Loucy (cell line): ENCODE results near the gene SLC25A26.

Experiments used
- H2AFZ ChIP-seq: fragments of 200-600 bp; sonication (generic); 2 replicates; pipeline ENCODE4 v1.6.0; 2016; ENCODE audit warnings: antibody characterized with exemption, mild to moderate bottlenecking, low read length, moderate library complexity
- H3F3A ChIP-seq: fragments of 200-600 bp; 2 replicates; pipeline ENCODE4 v1.6.0; 2016; ENCODE audit warnings: antibody characterized with exemption, low read depth, mild to moderate bottlenecking
- H3K27me3 ChIP-seq: fragments of 200-600 bp; sonication (generic); 2 replicates; pipeline ENCODE4 v1.6.1; 2014; ENCODE audit warnings: low read length, mild to moderate bottlenecking; ENCODE audit not compliant: insufficient read depth, poor library complexity, severe bottlenecking
- H3K36me3 ChIP-seq: fragments of 200-600 bp; sonication (generic); 2 replicates; pipeline ENCODE4 v1.6.1; 2016; ENCODE audit warnings: low read length; ENCODE audit not compliant: insufficient read depth
- H3K4me1 ChIP-seq: fragments of 200-600 bp; sonication (generic); 2 replicates; pipeline ENCODE4 v1.5.1; 2014; ENCODE audit warnings: low read length, mild to moderate bottlenecking; ENCODE audit not compliant: insufficient read depth, poor library complexity, severe bottlenecking
- H3K4me2 ChIP-seq: fragments of 200-600 bp; sonication (generic); 2 replicates; pipeline ENCODE4 v1.6.0; 2014; ENCODE audit warnings: antibody characterized with exemption, low read length, low read depth, mild to moderate bottlenecking; ENCODE audit not compliant: poor library complexity, severe bottlenecking
- H3K4me3 ChIP-seq: fragments of 200-600 bp; sonication (generic); 2 replicates; pipeline ENCODE4 v1.5.1; 2014; ENCODE audit warnings: low read length, mild to moderate bottlenecking, mixed read lengths; ENCODE audit not compliant: poor library complexity, severe bottlenecking
- H3K79me2 ChIP-seq: fragments of 200-600 bp; sonication (generic); 2 replicates; pipeline ENCODE4 v1.6.1; 2014; ENCODE audit warnings: low read length; ENCODE audit not compliant: insufficient read depth
- H3K9ac ChIP-seq: fragments of 200-600 bp; sonication (generic); 2 replicates; pipeline ENCODE4 v1.6.0; 2014; ENCODE audit warnings: mild to moderate bottlenecking, low read depth, low read length, moderate library complexity; ENCODE audit not compliant: poor library complexity, severe bottlenecking
- H3K9me2 ChIP-seq: fragments of 200-600 bp; sonication (generic); replicated peaks from 2 replicates; pipeline ENCODE4 v1.6.1; 2016; ENCODE audit warnings: low read depth, low read length, mixed read lengths
- H3K9me3 ChIP-seq: fragments of 200-600 bp; sonication (generic); 2 replicates; pipeline ENCODE4 v1.6.1; 2014; ENCODE audit warnings: mild to moderate bottlenecking, antibody characterized with exemption, low read length, low read depth; ENCODE audit not compliant: insufficient read depth
- H4K20me1 ChIP-seq: fragments of 200-600 bp; sonication (generic); 2 replicates; pipeline ENCODE4 v1.6.0; 2014; ENCODE audit warnings: antibody characterized with exemption, low read length, mild to moderate bottlenecking; ENCODE audit not compliant: insufficient read depth, poor library complexity, severe bottlenecking
- EZH2phosphoT487 ChIP-seq: fragments of 200-600 bp; IDR thresholded peaks from 2 replicates; pipeline ENCODE4 v1.6.1; 2018; ENCODE audit warnings: antibody characterized with exemption, mild to moderate bottlenecking, moderate library complexity, borderline replicate concordance
- TF ChIP-seq, protein P1 (sequence below): fragments of 200-600 bp; sonication (generic); conservative IDR thresholded peaks from 2 replicates; pipeline ENCODE4 v1.5.1; 2014; ENCODE audit warnings: mild to moderate bottlenecking, antibody characterized with exemption, low read length

Gene SLC25A26

DNA sequence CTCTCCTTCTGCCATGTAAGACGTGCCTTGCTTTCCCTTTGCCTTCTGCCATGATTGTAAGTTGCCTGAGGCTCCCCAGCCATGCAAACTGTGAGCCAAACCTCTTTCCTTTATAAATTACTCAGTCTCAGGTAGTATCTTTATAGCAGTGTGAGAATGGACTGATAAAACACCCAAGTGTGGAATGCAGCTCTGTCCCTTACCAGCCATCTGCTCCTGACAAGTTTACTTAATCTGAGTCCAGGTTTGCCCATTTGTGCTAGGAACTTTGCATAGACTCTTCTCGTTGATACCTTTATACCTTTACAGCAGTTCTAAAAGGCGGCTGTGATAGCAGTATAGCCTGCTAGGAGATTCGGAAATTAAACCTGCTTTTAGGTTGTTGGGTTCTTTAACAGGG lies 48.1 kb downstream of the SLC25A26 start:
- no peak for TF ChIP-seq EZH2phosphoT487
- TF ChIP-seq, protein P1, sequence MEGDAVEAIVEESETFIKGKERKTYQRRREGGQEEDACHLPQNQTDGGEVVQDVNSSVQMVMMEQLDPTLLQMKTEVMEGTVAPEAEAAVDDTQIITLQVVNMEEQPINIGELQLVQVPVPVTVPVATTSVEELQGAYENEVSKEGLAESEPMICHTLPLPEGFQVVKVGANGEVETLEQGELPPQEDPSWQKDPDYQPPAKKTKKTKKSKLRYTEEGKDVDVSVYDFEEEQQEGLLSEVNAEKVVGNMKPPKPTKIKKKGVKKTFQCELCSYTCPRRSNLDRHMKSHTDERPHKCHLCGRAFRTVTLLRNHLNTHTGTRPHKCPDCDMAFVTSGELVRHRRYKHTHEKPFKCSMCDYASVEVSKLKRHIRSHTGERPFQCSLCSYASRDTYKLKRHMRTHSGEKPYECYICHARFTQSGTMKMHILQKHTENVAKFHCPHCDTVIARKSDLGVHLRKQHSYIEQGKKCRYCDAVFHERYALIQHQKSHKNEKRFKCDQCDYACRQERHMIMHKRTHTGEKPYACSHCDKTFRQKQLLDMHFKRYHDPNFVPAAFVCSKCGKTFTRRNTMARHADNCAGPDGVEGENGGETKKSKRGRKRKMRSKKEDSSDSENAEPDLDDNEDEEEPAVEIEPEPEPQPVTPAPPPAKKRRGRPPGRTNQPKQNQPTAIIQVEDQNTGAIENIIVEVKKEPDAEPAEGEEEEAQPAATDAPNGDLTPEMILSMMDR = no peak
- Histone ChIP-seq H3K79me2 (no peaks in the 10 kb centered on the region), H3K4me2 (no peak overlapping the region), H3K36me3 (peaks cover 14% of the 10 kb centered on the region; the same call in 1 of the 2 replicates), H4K20me1 (no peaks in the 10 kb centered on the region), H3K9ac (no peak overlapping the region), H2AFZ (no peak overlapping the region), H3K27me3 (no peaks in the 10 kb centered on the region), H3K4me1 (peaks cover 8% of the 10 kb centered on the region), H3K9me2 (no peaks in the 10 kb centered on the region), H3K9me3 (no peaks in the 10 kb centered on the region), H3K4me3 (no peak overlapping the region), H3F3A (no peaks in the 10 kb centered on the region)

DNA sequence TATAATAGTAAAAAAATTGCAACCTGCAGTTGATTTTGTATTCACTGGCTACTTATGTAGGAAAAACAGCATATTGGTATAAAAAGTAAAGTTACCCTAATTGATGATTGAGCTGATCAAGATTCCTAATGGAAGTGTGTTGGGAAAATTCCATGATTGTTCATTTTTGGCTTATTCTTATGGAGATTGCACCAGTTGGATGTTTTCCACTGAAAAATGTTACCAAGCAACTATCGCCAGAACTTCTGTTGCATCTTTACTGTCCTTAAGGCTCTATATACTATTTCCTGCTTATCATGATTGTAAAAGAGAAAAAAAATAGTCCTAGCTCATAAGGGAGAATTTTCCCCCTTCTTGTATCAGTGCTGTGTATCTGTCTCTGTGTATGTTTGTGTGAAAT lies 48.6 kb downstream of the SLC25A26 start:
- H3K4me1 ChIP-seq = peaks cover 8% of the 10 kb centered on the region
- H3K79me2 ChIP-seq = no peaks in the 10 kb centered on the region
- H3K9ac ChIP-seq = no peak overlapping the region
- no peaks in the 10 kb centered on the region for H3K9me3 ChIP-seq
- no peaks in the 10 kb centered on the region for H3K27me3 ChIP-seq
- no peaks in the 10 kb centered on the region for H4K20me1 ChIP-seq
- H3K9me2 ChIP-seq = no peaks in the 10 kb centered on the region
- no peaks in the 10 kb centered on the region for H3F3A ChIP-seq
- TF ChIP-seq EZH2phosphoT487 = no peak
- TF ChIP-seq, protein P1 = no peak
- no peak overlapping the region for H3K4me2 ChIP-seq
- no peak overlapping the region for H2AFZ ChIP-seq
- H3K4me3 ChIP-seq = no peak overlapping the region
- peaks cover 9% of the 10 kb centered on the region; the same call in 1 of the 2 replicates for H3K36me3 ChIP-seq

DNA sequence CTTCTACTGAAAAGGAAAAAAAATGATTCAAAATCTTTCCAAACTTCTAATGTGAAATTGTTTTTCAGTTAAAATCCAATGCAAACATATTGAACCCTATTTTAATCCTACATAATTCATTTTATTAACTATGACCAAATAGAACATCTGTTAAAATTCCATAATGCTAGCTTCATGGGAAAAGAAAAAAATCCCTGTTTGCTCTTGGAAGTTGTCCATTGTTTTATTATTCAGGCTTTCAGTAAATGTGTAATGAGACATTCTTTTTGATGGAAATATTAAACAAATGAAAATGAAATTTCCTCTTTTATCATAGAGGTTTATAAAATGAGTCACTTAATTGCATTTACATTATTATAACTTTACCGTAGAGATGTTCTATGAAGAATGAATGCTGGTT lies 49.5 kb downstream of the SLC25A26 start:
- H3K9me3 ChIP-seq = no peaks in the 10 kb centered on the region
- H2AFZ ChIP-seq = no peak overlapping the region
- no peak overlapping the region for H3K4me2 ChIP-seq
- no peaks in the 10 kb centered on the region for H4K20me1 ChIP-seq
- no peaks in the 10 kb centered on the region for H3K79me2 ChIP-seq
- no peaks in the 10 kb centered on the region for H3K27me3 ChIP-seq
- no peaks in the 10 kb centered on the region for H3K9me2 ChIP-seq
- H3K4me3 ChIP-seq = no peak overlapping the region
- TF ChIP-seq, protein P1 = no peak
- TF ChIP-seq EZH2phosphoT487 = no peak
- H3F3A ChIP-seq = no peaks in the 10 kb centered on the region
- H3K9ac ChIP-seq = no peak overlapping the region
- H3K36me3 ChIP-seq = 0 out of 2 replicates have a peak, but pooled peaks cover 4% of the 10 kb centered on the region
- H3K4me1 ChIP-seq = peaks cover 8% of the 10 kb centered on the region
